Non-pigmented ciliary epithelial cell (primary cell): Measurements from ENCODE around the gene RUVBL2.
A peak's percentile ranks its signal among the peaks of the same experiment; 100 is the strongest.

Source experiments
- DNase-seq: peaks from one replicate; pipeline ENCODE4 v3.0.0-alpha.2; 2010; ENCODE audit warnings: low read depth

Gene RUVBL2

GRCh38 chr19:48993175-48994034 lies at the start of gene RUVBL2, which contains the start of gene GYS1:
TSS of gene RUVBL2 (plus strand) at chr19:48993887. CDS start at chr19:48993912, 25 bp downstream.
TSS of gene GYS1 (minus strand) at chr19:48993309. CDS start at chr19:48993112, 197 bp downstream.
- DNase-seq = peak; percentile 97

GRCh38 chr19:48945415-48945814 lies 48.3 kb upstream of the RUVBL2 start:
- no peak for DNase-seq

- DNase-seq = no peak
These were observed 47.9 kb upstream of the RUVBL2 start for GRCh38 chr19:48945817-48946216.

GRCh38 chr19:48946463-48947257 lies 47.0 kb upstream of the RUVBL2 start:
- no peak for DNase-seq

- DNase-seq = no peak
These were observed 46.5 kb upstream of the RUVBL2 start for GRCh38 chr19:48947258-48947542.

GRCh38 chr19:48950159-48950558 lies 43.5 kb upstream of the RUVBL2 start:
- DNase-seq = no peak

- DNase-seq = no peak
These were observed 42.7 kb upstream of the RUVBL2 start for GRCh38 chr19:48950830-48951519.

GRCh38 chr19:48953141-48953540 lies 40.5 kb upstream of the RUVBL2 start:
- DNase-seq = no peak

- DNase-seq = no peak
These were observed 39.6 kb upstream of the RUVBL2 start for GRCh38 chr19:48953990-48954594.

GRCh38 chr19:48954595-48955307 lies 38.9 kb upstream of the RUVBL2 start, which contains the start of gene BAX:
TSS of gene BAX (plus strand) at chr19:48954875. CDS start at chr19:48954929, 54 bp downstream.
- peak; percentile 77 for DNase-seq

- DNase-seq = no peak
These were observed 38.3 kb upstream of the RUVBL2 start for GRCh38 chr19:48955308-48955958.

- DNase-seq = no peak
These were observed 35.7 kb upstream of the RUVBL2 start for GRCh38 chr19:48958006-48958405.

- no peak for DNase-seq
These were observed 34.1 kb upstream of the RUVBL2 start for GRCh38 chr19:48959341-48960239.

- DNase-seq = no peak
These were observed 32.5 kb upstream of the RUVBL2 start for GRCh38 chr19:48961051-48961649.

GRCh38 chr19:48961673-48962028 lies 32.0 kb upstream of the RUVBL2 start:
- DNase-seq = no peak

GRCh38 chr19:48962029-48962848 lies 31.4 kb upstream of the RUVBL2 start:
- DNase-seq = no peak

- DNase-seq = no peak
These were observed 30.9 kb upstream of the RUVBL2 start for GRCh38 chr19:48962849-48963165.

GRCh38 chr19:48963371-48964204 lies 30.1 kb upstream of the RUVBL2 start:
- no peak for DNase-seq
